Activated T-helper 1 cell treated with anti-CD3 and anti-CD28 coated beads, Interleukin-2, amount 50 U/mL, for 16 hours (primary cell): Measurements from ENCODE around the gene OGFOD3.

ENCODE experiments used
- DNase-seq, 2 donors: peaks; one replicate each; pipeline ENCODE4 v3.0.0-alpha.2; 2020; ENCODE audit warnings: low read depth in 1 of 2, low spot score in 1 of 2

OGFOD3 gene

GRCh38 chr17:82408288-82408937, 10.0 kb downstream of the OGFOD3 start:
- DNase-seq, result no peak

GRCh38 chr17:82407255-82407654, 11.1 kb downstream of the OGFOD3 start:
- no peak for DNase-seq

GRCh38 chr17:82406131-82406671, 12.2 kb downstream of the OGFOD3 start:
- DNase-seq, result no peak

- DNase-seq, result no peak
These were observed 13.3 kb downstream of the OGFOD3 start for GRCh38 chr17:82405051-82405450.

- no peak for DNase-seq
These were observed 14.4 kb downstream of the OGFOD3 start for GRCh38 chr17:82403662-82404660.

- DNase-seq, result no peak
These were observed 15.5 kb downstream of the OGFOD3 start for GRCh38 chr17:82402865-82403264.

- peak; percentile 13 to 23 for DNase-seq
These were observed 17.6 kb downstream of the OGFOD3 start for GRCh38 chr17:82400830-82401229.

- DNase-seq, result no peak
These were observed 18.2 kb downstream of the OGFOD3 start for GRCh38 chr17:82400206-82400605.

- no peak for DNase-seq
These were observed 18.7 kb downstream of the OGFOD3 start for GRCh38 chr17:82399601-82400101.

- DNase-seq, result no peak
These were observed 19.3 kb downstream of the OGFOD3 start for GRCh38 chr17:82399041-82399441.

- no peak for DNase-seq
These were observed 20.7 kb downstream of the OGFOD3 start for GRCh38 chr17:82397449-82398335.

GRCh38 chr17:82396601-82397435, 21.6 kb downstream of the OGFOD3 start:
- DNase-seq, result no peak

- DNase-seq, result no peak
These were observed 24.1 kb downstream of the OGFOD3 start for GRCh38 chr17:82394278-82394677.

- no peak for DNase-seq
These were observed 25.4 kb downstream of the OGFOD3 start for GRCh38 chr17:82392941-82393340.

GRCh38 chr17:82392209-82392920, 26.0 kb downstream of the OGFOD3 start:
- DNase-seq, result no peak

- DNase-seq, result no peak
These were observed 26.8 kb downstream of the OGFOD3 start for GRCh38 chr17:82391496-82392066.

GRCh38 chr17:82390860-82391435, 27.4 kb downstream of the OGFOD3 start:
- DNase-seq, result no peak

GRCh38 chr17:82390015-82390859, 28.1 kb downstream of the OGFOD3 start:
- DNase-seq, result no peak
